Smooth muscle cell (in vitro differentiated cells): ENCODE data around the gene MTF2. TPM values are rescaled to one million over a fixed set of nuclear protein-coding genes. Genes with fewer than 3 reads are reported as not detected.

ENCODE experiments used
- DNase-seq: peaks from one replicate; lab custom pipeline; 2025; ENCODE audit not compliant: unreplicated experiment; lab: John Stamatoyannopoulos, UW
- H2AFZ ChIP-seq: fragments of 200-600 bp; sonication (generic); 2 replicates; pipeline ENCODE4 v1.6.0; 2016; ENCODE audit warnings: antibody characterized with exemption, low read depth, mild to moderate bottlenecking
- H3F3A ChIP-seq: fragments of 200-600 bp; sonication (generic); 2 replicates; pipeline ENCODE4 v1.6.0; 2017; ENCODE audit warnings: antibody characterized with exemption, low read depth
- H3K27ac ChIP-seq: fragments of 200-600 bp; sonication (generic); 2 replicates; pipeline ENCODE4 v1.5.1; 2016; ENCODE audit warnings: low read depth, mild to moderate bottlenecking
- H3K27me3 ChIP-seq: fragments of 200-600 bp; sonication (generic); 2 replicates; pipeline ENCODE4 v1.6.1; 2016; ENCODE audit warnings: low read depth, mild to moderate bottlenecking
- H3K36me3 ChIP-seq: fragments of 200-600 bp; sonication (generic); 2 replicates; pipeline ENCODE4 v1.5.1; 2016; ENCODE audit warnings: low read depth
- H3K4me1 ChIP-seq: fragments of 200-600 bp; sonication (generic); 2 replicates; pipeline ENCODE4 v1.5.1; 2016; ENCODE audit warnings: low read depth
- H3K4me2 ChIP-seq: fragments of 200-600 bp; sonication (generic); 2 replicates; pipeline ENCODE4 v1.6.0; 2016; ENCODE audit warnings: mild to moderate bottlenecking
- H3K4me3 ChIP-seq: fragments of 200-600 bp; sonication (generic); 2 replicates; pipeline ENCODE4 v1.5.1; 2016; ENCODE audit warnings: mild to moderate bottlenecking
- H3K79me2 ChIP-seq: fragments of 200-600 bp; sonication (generic); 2 replicates; pipeline ENCODE4 v1.6.0; 2016; ENCODE audit warnings: low read depth, mild to moderate bottlenecking
- H3K9ac ChIP-seq: fragments of 200-600 bp; sonication (generic); 2 replicates; pipeline ENCODE4 v1.6.0; 2016; ENCODE audit warnings: low read depth
- H3K9me3 ChIP-seq: fragments of 200-600 bp; sonication (generic); replicated peaks from 2 replicates; pipeline ENCODE4 v1.5.1; 2016; ENCODE audit warnings: low read depth
- H4K20me1 ChIP-seq: fragments of 200-600 bp; sonication (generic); 2 replicates; pipeline ENCODE4 v1.6.0; 2016; ENCODE audit warnings: low read depth
- WGBS: methylation state at CpG from one replicate; pipeline ENCODE4 v1.1.7; 2016; ENCODE audit warnings: low lambda C conversion rate; 5-methylcytosine and 5-hydroxymethylcytosine counted together
- polyA plus RNA-seq: library from polyadenylated mRNA; unstranded; fragments of >200 nt; fragmentation: Nextera tagmentation; extraction: Ambion mirVana; gene quantifications from 2 replicates; pipeline ENCODE4 v1.2.1, GENCODE V29; 2016
- total RNA-seq: library from RNA; depleted of rRNA; stranded (reverse); fragments of >200 nt; gene quantifications from 2 replicates; pipeline ENCODE4 v1.2.3, GENCODE V29; 2014
- TF ChIP-seq, protein P1 (sequence below): fragments of 200-600 bp; sonication (generic); IDR thresholded peaks from 2 replicates; pipeline ENCODE4 v1.5.1; 2017; ENCODE audit warnings: borderline replicate concordance, mild to moderate bottlenecking, antibody characterized with exemption; ENCODE audit not compliant: insufficient read depth, poor library complexity, severe bottlenecking

MTF2 gene
- total and polyA plus RNA-seq, 2 experiments from 2014 or later, result 41.2 to 43.1 TPM

DNA sequence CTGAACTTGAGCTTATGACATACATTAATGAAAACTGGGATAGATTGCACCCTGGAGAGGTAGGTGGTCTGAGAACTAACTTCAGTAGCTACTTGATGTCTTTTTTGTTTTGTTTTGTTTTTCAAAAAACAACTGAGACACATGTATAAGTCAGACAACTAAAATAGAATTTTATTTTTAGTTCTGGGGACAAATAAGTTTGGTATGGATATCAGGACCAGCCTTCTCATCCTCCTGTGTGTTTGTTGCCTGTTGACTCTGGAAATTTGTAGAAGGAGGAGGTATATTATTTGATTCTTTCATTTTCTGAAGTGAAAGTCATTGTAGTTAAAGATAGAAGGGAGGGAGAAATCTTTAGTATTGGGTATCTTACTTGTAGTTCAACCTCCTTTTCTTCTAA is 41.5 kb downstream of the MTF2 start:
- peaks cover 24% of the 10 kb centered on the region for H3K36me3 ChIP-seq
- no peaks in the 10 kb centered on the region for H3K9me3 ChIP-seq
- TF ChIP-seq, protein P1, sequence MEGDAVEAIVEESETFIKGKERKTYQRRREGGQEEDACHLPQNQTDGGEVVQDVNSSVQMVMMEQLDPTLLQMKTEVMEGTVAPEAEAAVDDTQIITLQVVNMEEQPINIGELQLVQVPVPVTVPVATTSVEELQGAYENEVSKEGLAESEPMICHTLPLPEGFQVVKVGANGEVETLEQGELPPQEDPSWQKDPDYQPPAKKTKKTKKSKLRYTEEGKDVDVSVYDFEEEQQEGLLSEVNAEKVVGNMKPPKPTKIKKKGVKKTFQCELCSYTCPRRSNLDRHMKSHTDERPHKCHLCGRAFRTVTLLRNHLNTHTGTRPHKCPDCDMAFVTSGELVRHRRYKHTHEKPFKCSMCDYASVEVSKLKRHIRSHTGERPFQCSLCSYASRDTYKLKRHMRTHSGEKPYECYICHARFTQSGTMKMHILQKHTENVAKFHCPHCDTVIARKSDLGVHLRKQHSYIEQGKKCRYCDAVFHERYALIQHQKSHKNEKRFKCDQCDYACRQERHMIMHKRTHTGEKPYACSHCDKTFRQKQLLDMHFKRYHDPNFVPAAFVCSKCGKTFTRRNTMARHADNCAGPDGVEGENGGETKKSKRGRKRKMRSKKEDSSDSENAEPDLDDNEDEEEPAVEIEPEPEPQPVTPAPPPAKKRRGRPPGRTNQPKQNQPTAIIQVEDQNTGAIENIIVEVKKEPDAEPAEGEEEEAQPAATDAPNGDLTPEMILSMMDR, result no peak
- no peaks in the 10 kb centered on the region for H3K27me3 ChIP-seq
- DNase-seq, result no peak
- no peak overlapping the region for H3K4me3 ChIP-seq
- no peak overlapping the region for H3K9ac ChIP-seq
- peaks cover 7% of the 10 kb centered on the region for H4K20me1 ChIP-seq
- H3K4me2 ChIP-seq, result no peak overlapping the region
- no peaks in the 10 kb centered on the region for H3F3A ChIP-seq
- no peaks in the 10 kb centered on the region for H3K4me1 ChIP-seq
- peaks cover 14% of the 10 kb centered on the region for H3K79me2 ChIP-seq
- no peak overlapping the region for H2AFZ ChIP-seq
- no peak overlapping the region for H3K27ac ChIP-seq

GRCh38 chr1:93123201-93123783 is 44.2 kb downstream of the MTF2 start:
- no peak overlapping the region for H3K27ac ChIP-seq
- 98% methylated on average over 4 of the region's 4 CpGs for WGBS

GRCh38 chr1:93124556-93125355 is 45.7 kb downstream of the MTF2 start:
- Histone ChIP-seq H2AFZ (no peak overlapping the region), H3K9ac (no peak overlapping the region), H3K4me1 (no peaks in the 10 kb centered on the region), H3K27ac (no peak overlapping the region), H3K27me3 (no peaks in the 10 kb centered on the region), H3K36me3 (peaks cover 11% of the 10 kb centered on the region), H4K20me1 (no peaks in the 10 kb centered on the region), H3K79me2 (peaks cover 15% of the 10 kb centered on the region), H3K4me2 (no peak overlapping the region), H3K4me3 (no peak overlapping the region), H3K9me3 (no peaks in the 10 kb centered on the region), H3F3A (no peaks in the 10 kb centered on the region)
- DNase-seq, result no peak
- TF ChIP-seq, protein P1, result no peak
- WGBS, result 64% methylated on average over 4 of the region's 4 CpGs

More at GRCh38 chr1:93123201-93123783, 44.2 kb downstream of the MTF2 start:
- Histone ChIP-seq H3K4me3 (no peak overlapping the region), H3K9ac (no peak overlapping the region), H4K20me1 (peaks cover 7% of the 10 kb centered on the region), H3K9me3 (no peaks in the 10 kb centered on the region), H3F3A (no peaks in the 10 kb centered on the region), H3K27me3 (no peaks in the 10 kb centered on the region), H2AFZ (no peak overlapping the region), H3K4me2 (no peak overlapping the region), H3K4me1 (no peaks in the 10 kb centered on the region), H3K79me2 (peaks cover 19% of the 10 kb centered on the region), H3K36me3 (peaks cover 24% of the 10 kb centered on the region)
- no peak for DNase-seq
- TF ChIP-seq, protein P1, result no peak
